Ammon's horn (tissue), 1 donor: Measurements from ENCODE around the gene SPECC1L.

Source experiments
- DNase-seq: peaks from one replicate; pipeline ENCODE4 v3.0.0-alpha.2; 2016; ENCODE audit warnings: low spot score

Gene SPECC1L

GRCh38 chr22:24401931-24402367 is 131.3 kb downstream of the SPECC1L start:
- DNase-seq: no peak

DNA sequence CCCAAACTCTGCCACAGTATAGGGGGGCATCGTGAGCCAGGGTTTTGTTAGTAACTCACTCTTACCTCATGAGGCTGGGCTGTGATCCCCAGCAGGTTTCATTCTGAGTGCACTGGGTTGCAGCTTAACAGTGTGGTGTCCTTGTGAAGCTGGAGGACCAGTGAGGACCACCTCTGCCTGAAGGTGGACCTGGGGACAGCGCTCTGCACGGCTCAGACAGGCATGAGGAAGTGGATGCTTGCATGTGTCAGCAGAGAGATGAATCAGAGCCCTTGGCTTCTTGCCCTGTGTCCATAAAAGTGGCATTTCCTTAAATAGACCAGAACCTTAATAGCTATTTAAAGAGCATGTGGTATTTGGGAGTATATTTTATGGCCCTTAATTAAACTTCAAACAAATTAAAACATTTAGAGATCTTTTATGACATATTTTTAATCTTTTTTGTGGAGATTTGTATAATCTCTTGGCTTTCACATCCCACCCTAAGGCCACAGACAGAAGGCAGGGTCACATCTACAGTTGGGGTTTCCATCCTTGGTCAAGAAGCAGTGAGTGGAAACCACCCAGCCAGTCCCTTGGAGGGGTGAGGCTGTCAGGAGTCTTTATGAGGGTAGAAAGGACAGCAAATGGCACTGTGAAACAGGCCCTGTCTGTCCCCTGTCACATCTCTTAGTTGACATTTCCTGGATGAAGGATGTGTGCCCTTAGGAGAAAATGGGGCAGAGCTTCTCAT is 132.0 kb downstream of the SPECC1L start:
- DNase-seq: peak; percentile 70

GRCh38 chr22:24403346-24403745 is 132.7 kb downstream of the SPECC1L start:
- DNase-seq: no peak

DNA sequence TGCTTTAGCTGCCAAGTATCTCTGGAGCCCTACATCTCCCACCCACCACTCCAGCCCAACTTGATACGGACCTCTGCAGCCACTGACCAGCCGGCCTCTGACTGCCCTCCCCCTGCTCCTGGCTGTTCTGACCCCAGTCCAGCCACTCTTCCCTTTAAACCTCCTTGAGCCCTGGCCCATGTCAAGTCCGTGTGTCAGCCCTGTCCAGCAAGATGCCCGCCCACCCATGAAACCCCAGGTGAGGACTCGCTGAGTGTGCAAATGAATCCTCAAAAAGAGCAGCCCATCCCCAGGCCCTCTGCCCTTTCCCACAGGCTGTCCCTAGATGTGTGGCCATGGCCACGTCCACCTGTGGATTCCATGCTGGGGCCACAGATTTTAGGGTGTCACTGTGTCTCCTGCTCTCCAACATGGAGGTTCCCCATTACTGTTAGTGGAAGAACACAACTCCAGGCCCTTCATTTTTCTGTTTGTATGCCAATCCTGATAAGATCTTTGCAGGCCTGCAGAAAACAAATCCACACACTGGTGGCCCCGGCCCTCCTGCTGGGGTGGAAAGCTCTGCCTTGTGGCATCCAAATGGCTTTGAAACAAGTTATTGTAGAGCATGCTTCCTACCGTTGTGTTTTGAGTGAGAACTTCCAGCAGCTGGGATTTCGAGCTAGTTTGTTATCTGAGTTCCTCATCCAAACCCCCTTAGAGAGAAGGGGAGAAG is 134.1 kb downstream of the SPECC1L start:
- DNase-seq: no peak

DNA sequence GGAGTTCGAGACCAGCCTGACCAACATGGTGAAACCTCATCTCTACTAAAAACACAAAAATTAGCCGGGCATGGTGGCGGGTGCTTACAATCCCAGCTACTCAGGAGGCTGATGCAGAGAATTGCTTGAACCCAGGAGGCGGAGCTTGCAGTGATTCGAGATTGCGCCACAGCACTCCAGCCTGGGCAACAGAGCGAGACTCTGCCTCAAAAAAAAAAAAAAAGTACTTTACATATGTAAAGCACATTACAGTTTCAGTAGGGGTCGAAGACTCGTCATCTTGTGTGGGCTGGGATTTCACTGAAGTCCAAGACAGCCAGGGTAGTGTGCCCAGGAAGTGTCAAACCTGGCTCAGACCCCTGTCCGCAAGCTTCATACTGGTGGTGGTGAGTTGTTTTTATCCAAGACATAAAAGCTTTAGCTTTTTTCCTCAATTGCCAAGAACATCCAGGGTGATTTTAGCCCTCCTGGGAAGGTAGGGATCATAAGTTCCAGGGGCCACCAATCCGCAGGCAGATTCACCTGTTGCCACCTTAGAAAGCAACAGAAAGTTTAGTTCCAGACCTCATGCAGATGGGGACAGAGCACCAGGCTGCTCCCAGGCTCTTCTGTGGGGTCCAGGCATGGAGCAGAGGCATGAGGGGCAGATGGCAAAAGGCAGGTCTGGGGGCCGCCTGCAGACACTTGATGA is 135.1 kb downstream of the SPECC1L start:
- no peak for DNase-seq

DNA sequence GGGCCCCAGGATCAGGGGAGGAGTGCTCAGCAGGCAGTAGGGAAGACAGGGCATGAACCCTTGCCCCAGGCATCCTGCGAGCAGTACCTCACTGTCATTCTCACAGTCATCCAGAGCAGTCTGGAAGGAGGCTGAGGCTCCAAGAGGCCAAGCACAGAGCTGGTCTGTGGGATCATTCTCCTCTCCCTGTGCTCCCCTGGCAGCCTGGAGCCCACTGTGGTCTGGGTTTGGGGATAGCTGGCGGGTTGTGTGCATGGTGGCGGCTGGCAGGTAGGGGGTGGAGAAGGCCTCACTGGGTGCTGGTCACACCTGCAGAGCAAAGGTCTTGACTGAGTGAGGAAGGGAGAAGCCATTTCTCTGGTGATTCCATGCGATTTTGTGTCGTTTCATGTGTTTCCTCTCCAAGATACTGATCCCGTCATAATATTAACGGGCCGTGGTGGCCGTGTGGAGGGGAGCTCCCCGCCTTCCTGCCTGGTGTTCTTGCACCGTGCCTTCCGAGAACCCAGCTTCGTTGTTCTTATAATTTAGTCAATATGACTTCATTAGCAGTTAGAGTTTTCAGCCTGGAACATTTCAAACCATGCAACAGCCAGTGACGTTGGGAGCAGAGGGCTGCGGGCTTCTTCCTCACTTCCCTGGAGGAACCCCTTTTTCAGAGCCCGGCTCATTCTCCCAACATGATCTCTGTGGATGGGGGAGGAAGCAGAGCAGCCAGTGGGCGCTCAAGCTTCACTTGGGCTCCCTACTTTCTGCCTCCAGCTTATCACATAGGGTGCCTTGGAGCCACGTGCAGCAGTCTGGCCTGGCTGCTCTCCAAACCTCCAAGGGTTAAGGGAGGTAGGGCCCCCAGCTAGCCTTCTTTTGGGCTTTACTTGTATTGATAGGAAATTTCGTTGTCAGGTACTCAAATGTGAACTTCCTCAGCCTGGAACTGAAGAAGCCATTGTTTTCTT is 136.0 kb downstream of the SPECC1L start:
- DNase-seq: no peak

GRCh38 chr22:24407278-24407665 is 136.6 kb downstream of the SPECC1L start:
- DNase-seq: no peak

GRCh38 chr22:24407884-24408283 is 137.3 kb downstream of the SPECC1L start:
- DNase-seq: no peak

GRCh38 chr22:24408630-24409029 is 138.0 kb downstream of the SPECC1L start:
- DNase-seq: no peak

- DNase-seq: no peak
Measured at GRCh38 chr22:24409707-24410106, 139.1 kb downstream of the SPECC1L start.

GRCh38 chr22:24410110-24410856 is 139.7 kb downstream of the SPECC1L start:
- no peak for DNase-seq

DNA sequence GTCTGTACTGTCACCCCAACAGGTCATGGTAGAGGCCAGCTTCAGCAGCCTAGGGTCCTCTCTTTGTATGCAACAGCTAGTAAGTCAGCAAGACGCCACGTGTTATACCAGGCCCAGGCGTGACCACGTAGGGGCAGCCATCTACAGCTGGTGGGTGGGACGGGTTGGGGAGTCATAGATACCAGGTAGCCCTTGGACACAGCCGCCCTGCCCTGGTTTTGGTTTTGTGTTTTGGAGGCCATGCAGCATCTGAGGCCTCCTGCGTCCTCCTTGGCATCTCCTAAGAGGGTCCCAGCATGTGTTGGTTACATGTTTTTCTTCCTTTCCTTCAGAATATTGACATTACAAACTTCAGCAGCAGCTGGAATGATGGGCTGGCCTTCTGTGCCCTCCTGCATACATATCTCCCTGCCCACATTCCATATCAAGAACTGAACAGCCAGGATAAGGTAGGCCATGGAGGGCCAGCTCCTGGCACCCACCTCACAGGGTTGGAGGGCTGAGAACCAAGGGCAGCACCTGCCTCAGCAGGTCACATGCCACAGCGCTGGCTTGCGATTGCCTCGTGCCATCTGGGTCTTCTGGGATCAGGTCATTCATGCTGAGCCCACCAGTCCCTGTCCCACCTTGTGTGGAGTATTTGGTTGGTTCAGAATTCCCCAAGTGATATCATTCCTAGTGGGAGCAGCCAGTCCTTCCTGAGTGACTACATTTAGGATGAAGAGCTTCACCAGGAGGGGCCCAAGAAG is 140.8 kb downstream of the SPECC1L start:
- no peak for DNase-seq

DNA sequence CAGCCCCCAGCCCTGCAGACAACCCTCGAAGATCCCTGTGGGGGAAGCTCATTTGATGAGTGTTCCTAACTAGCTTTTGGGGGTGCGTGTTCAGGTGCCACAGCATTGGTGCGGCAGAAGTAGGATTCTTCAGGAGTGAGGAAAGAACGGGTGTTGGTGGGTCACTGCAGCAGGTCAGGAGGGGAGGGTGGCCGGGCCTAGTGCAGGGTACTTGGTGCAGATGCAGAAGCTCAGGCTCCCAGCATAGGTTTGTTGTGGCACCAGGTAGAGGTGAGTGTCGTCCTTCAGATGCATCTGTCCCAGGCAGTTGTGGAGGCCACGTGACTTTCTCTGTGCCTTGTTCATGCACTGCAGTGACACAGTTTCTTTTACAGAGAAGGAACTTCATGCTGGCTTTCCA is 141.6 kb downstream of the SPECC1L start:
- no peak for DNase-seq

GRCh38 chr22:24413271-24413670 is 142.6 kb downstream of the SPECC1L start:
- no peak for DNase-seq

DNA sequence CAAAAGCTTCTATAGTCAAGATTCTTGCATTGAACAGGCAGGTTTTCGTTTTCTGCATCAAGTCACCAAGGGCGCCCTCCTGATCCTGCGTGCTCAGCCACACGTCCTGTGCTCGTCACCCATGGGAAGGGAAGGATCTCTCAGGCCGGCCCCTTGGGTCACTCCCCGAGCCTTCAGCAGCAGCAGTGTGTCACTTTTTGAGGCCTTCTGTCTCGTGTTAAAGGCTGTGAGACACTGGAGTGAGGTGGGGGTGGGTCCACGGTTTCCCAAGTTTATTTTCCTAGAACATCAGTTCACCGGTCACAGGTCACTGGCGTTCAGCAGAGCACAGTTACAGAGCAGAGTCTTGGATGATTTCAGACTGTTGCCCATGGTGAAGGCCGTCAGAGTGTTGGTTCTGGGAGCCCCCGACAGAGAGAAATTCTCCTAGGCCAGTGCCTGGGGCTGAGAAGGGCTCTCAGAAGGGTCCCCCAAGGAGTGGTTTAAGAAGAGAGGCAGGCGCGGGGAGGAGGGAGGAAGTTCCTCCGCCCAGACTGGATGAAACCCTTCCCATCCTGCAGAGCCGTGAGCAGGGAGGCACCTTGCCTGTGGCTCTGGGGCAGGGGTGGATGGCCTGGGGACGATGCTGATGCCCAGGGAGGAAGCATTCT is 143.2 kb downstream of the SPECC1L start:
- DNase-seq: no peak

GRCh38 chr22:24414523-24414922 is 143.9 kb downstream of the SPECC1L start:
- no peak for DNase-seq

- DNase-seq: no peak
Measured at GRCh38 chr22:24414984-24415945, 144.6 kb downstream of the SPECC1L start.

DNA sequence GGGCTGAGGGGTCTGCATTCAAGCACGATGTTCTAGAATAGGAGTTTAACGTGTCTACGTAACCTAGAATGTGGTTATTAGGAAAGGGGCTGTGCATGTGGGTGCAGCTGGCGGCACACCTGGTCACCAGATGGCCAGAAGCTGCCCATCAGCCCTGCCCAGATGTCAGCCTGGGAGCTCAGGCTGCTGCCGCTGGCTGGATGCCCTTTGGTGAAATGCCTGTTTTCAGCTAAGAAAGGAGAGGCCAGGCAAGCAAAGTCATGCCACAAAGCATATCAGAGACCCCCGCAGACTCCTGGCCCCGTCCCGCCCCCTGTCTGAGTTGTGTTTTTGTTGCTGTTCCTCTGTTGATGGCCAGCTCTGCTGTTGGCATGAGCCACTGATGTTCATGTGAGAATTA is 145.5 kb downstream of the SPECC1L start:
- no peak for DNase-seq

DNA sequence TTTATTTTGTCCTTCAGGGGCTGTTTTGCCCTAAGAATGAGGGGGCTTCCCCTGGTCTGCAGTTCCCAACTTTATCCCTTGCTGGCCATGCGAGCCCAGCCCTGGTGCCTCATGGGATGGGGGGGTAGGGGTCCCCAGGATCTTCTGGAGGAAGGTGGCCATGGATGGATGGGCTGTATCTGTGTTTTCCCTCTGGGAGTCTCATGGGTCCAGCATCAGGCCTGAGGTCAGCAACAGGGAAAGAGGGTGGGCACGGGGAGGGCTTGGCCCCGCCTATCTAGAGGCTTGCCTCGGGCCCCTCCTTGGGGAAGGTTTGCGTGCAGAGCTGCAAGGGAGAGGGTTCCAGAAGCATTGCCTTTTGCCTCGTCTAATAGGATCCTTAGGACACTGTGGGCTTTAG is 146.0 kb downstream of the SPECC1L start:
- no peak for DNase-seq
